Karpas-422 (cell line): Measurements from ENCODE around the gene NEUROG3. TPM values are rescaled to one million over a fixed set of nuclear protein-coding genes. Genes with fewer than 3 reads are reported as not detected.
"Not testable (repeated sequence)": the region's sequence is repeated elsewhere in the genome, so short reads cannot be mapped to it uniquely, and the experiment has no call there.

Source experiments
- DNase-seq: peaks from one replicate; pipeline ENCODE4 v3.0.0-alpha.2; 2015
- H2AFZ ChIP-seq: fragments of 200-600 bp; sonication (generic); 2 replicates; pipeline ENCODE4 v1.6.1; 2014; ENCODE audit warnings: antibody characterized with exemption, low read length, mixed read lengths
- H3K27ac ChIP-seq: fragments of 200-600 bp; sonication (generic); 2 replicates; pipeline ENCODE4 v1.5.1; 2014; ENCODE audit warnings: mild to moderate bottlenecking, low read length, moderate library complexity
- H3K27me3 ChIP-seq: fragments of 200-600 bp; sonication (generic); 2 replicates; pipeline ENCODE4 v1.6.1; 2014; ENCODE audit warnings: low read length, mixed read lengths
- H3K36me3 ChIP-seq: fragments of 200-600 bp; sonication (generic); 2 replicates; pipeline ENCODE4 v1.6.1; 2014; ENCODE audit warnings: low read length, mixed read lengths; ENCODE audit not compliant: insufficient read depth
- H3K4me1 ChIP-seq: fragments of 200-600 bp; sonication (generic); 2 replicates; pipeline ENCODE4 v1.6.1; 2014; ENCODE audit warnings: mild to moderate bottlenecking, low read length, mixed read lengths
- H3K4me2 ChIP-seq: fragments of 200-600 bp; sonication (generic); 2 replicates; pipeline ENCODE4 v1.6.1; 2014; ENCODE audit warnings: low read length, low read depth, mild to moderate bottlenecking; ENCODE audit not compliant: poor library complexity, severe bottlenecking
- H3K4me3 ChIP-seq: fragments of 200-600 bp; sonication (generic); 2 replicates; pipeline ENCODE4 v1.5.1; 2014; ENCODE audit warnings: mild to moderate bottlenecking, antibody characterized with exemption, low read length, mixed read lengths
- H3K79me2 ChIP-seq: fragments of 200-600 bp; sonication (generic); 2 replicates; pipeline ENCODE4 v1.6.1; 2014; ENCODE audit warnings: mild to moderate bottlenecking, low read length, mixed read lengths
- H3K9ac ChIP-seq: fragments of 200-600 bp; sonication (generic); 2 replicates; pipeline ENCODE4 v1.6.0; 2014; ENCODE audit warnings: low read length
- H3K9me2 ChIP-seq: fragments of 200-600 bp; sonication (generic), shearing (Covaris generic); replicated peaks from 2 replicates; pipeline ENCODE4 v1.6.0; 2014; ENCODE audit warnings: mild to moderate bottlenecking, low read length, moderate library complexity; ENCODE audit not compliant: insufficient read depth
- H3K9me3 ChIP-seq: fragments of 300-700, 200-600 bp; sonication (generic); 2 replicates; pipeline ENCODE4 v1.6.1; 2014; ENCODE audit warnings: low read length, mixed read lengths
- H4K20me1 ChIP-seq: fragments of 200-600 bp; sonication (generic); 2 replicates; pipeline ENCODE4 v1.6.1; 2014; ENCODE audit warnings: mild to moderate bottlenecking, antibody characterized with exemption, low read length, low read depth; ENCODE audit not compliant: insufficient read depth
- total RNA-seq: library from RNA; depleted of rRNA; stranded (reverse); fragments of >200 nt; shearing (Covaris generic); gene quantifications from 2 replicates; pipeline ENCODE4 v1.2.3, GENCODE V29; 2014; ENCODE audit warnings: low replicate concordance

NEUROG3 gene
- total RNA-seq, 1 experiment from 2014 or later = not detected

DNA sequence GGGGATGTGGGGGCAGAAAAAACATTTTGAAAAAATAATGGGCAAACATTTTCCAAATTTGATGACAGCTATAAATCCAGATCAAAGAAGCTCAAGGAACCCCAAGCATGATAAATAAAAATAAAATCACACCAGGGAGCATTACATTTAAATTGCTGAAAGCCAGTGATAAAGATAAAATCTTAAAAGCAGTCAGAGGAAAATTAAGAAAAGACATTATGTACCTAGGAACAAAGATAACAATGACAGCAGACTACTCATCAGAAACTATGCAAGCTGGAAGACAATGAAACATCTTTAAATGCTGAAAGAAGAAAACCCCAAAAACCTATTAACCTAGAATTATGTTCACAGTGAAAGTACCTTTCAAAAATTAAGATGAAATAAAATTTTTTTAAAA lies 23.3 kb downstream of the NEUROG3 start:
- H3K9ac ChIP-seq = no peak overlapping the region
- no peaks in the 10 kb centered on the region for H3K27me3 ChIP-seq
- H3K9me3 ChIP-seq = peaks cover 10% of the 10 kb centered on the region; the same call in 1 of the 2 replicates
- no peak overlapping the region for H3K4me3 ChIP-seq
- DNase-seq = no peak
- H3K36me3 ChIP-seq = no peaks in the 10 kb centered on the region
- no peaks in the 10 kb centered on the region for H4K20me1 ChIP-seq
- H2AFZ ChIP-seq = no peak overlapping the region
- H3K79me2 ChIP-seq = no peaks in the 10 kb centered on the region
- H3K4me1 ChIP-seq = peaks cover 4% of the 10 kb centered on the region
- H3K27ac ChIP-seq = no peak overlapping the region
- no peaks in the 10 kb centered on the region for H3K9me2 ChIP-seq
- no peak overlapping the region for H3K4me2 ChIP-seq

DNA sequence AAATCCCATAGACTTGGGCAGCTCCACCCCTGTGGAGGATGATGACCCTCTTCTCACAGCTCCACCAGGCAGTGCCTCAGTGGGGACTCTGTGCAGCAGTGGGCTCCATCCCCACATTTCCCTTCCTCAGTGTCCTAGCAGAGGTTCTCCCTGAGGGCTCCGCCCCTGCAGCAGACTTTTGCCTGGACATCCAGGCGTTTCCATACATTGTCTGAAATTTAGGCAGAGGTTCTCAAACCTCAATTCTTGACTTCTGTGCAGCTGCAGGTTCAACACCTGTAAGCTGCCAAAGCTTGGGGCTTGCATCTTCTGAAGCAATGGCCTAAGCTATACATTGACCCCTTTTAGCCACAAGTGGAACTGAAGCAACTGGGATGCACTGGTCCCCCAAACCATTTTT lies 31.8 kb downstream of the NEUROG3 start:
- Histone ChIP-seq H3K9me3 (peaks cover 5% of the 10 kb centered on the region; the same call in 1 of the 2 replicates), H3K27me3 (no peaks in the 10 kb centered on the region; the same call in 1 of the 2 replicates), H3K4me1 (peaks cover 2% of the 10 kb centered on the region; the same call in 1 of the 2 replicates), H3K4me2 (no peak overlapping the region), H4K20me1 (no peaks in the 10 kb centered on the region), H3K9ac (no peak overlapping the region), H3K79me2 (no peaks in the 10 kb centered on the region), H3K4me3 (no peak overlapping the region), H3K36me3 (no peaks in the 10 kb centered on the region), H3K9me2 (no peaks in the 10 kb centered on the region), H3K27ac (no peak overlapping the region), H2AFZ (no peak overlapping the region)
- DNase-seq = no peak

DNA sequence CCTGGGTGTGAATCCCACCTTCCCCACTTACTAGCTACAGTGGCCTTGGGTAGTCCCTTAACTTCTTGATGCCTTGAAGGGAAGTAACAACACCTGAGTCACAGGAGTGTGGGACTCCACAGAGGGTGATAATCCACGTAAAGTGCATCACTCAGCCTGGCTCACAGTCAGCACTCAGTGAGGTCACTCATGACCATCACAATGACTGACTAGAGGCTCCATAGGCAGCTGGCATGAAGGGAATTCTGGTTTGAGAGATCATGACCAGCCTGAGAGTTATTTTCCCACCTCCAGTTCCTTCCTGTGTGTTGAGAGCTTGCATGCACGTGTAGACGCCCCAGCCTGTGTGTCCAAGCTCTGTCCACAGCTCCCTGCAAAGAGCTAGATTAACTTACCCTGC lies 34.8 kb downstream of the NEUROG3 start:
- H3K27ac ChIP-seq = no peak overlapping the region
- no peaks in the 10 kb centered on the region for H3K79me2 ChIP-seq
- H2AFZ ChIP-seq = no peak overlapping the region
- H4K20me1 ChIP-seq = no peaks in the 10 kb centered on the region
- H3K4me1 ChIP-seq = peaks cover 2% of the 10 kb centered on the region; the same call in 1 of the 2 replicates
- no peak for DNase-seq
- no peaks in the 10 kb centered on the region; the same call in 1 of the 2 replicates for H3K27me3 ChIP-seq
- H3K9me2 ChIP-seq = no peaks in the 10 kb centered on the region
- H3K9ac ChIP-seq = no peak overlapping the region
- H3K9me3 ChIP-seq = peaks cover 5% of the 10 kb centered on the region; the same call in 1 of the 2 replicates
- no peaks in the 10 kb centered on the region for H3K36me3 ChIP-seq
- H3K4me2 ChIP-seq = no peak overlapping the region
- no peak overlapping the region for H3K4me3 ChIP-seq

DNA sequence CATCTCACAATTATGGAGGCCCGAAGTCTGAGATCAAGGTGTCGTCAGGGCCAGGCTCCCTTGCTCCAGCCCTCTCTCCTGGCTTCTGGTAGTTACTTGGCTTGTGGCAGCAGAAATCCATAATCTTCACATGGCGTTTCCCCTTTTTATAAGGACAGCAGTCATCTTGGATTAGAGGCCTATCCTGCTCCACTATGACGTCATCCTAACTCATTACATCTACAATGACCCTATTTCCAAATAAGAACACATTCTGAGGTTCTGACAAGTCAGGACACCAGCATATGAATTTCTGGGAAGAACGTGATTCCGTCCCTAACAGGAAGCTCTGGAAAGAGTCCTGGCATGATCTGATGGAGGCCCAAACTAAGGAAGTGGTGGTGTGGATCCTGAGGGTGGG lies 35.8 kb downstream of the NEUROG3 start:
- H3K9ac ChIP-seq = no peak overlapping the region
- H3K9me2 ChIP-seq = no peaks in the 10 kb centered on the region
- H3K79me2 ChIP-seq = no peaks in the 10 kb centered on the region
- DNase-seq = no peak
- no peak overlapping the region for H3K4me2 ChIP-seq
- no peaks in the 10 kb centered on the region; the same call in 1 of the 2 replicates for H3K27me3 ChIP-seq
- peaks cover 5% of the 10 kb centered on the region; the same call in 1 of the 2 replicates for H3K9me3 ChIP-seq
- H3K4me1 ChIP-seq = peaks cover 2% of the 10 kb centered on the region; the same call in 1 of the 2 replicates
- no peak overlapping the region for H2AFZ ChIP-seq
- H4K20me1 ChIP-seq = no peaks in the 10 kb centered on the region
- no peak overlapping the region for H3K27ac ChIP-seq
- H3K4me3 ChIP-seq = no peak overlapping the region
- no peaks in the 10 kb centered on the region for H3K36me3 ChIP-seq

DNA sequence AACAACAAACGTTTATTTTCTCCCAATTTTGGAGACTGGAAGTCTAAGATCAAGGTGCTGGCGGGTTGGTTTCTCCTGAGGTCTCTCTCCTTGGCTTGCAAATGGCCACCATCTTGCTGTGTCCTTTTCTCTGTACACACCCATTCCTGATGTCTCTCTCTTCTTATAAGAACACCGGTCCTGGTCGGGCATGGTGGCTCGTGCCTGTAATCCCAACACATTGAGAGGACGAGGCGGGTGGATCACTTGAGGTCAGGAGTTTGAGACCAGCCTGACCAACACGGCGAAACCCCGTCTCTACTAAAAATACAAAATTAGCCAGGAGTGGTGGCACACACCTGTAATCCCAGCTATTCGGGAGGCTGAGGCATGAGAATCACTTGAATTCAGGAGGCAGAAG lies 36.7 kb downstream of the NEUROG3 start:
- H3K4me1 ChIP-seq, H3K4me2 ChIP-seq, H3K9me2 ChIP-seq, DNase-seq, H3K27me3 ChIP-seq, H3K4me3 ChIP-seq, H4K20me1 ChIP-seq, H3K9ac ChIP-seq, H3K36me3 ChIP-seq, H3K27ac ChIP-seq, H2AFZ ChIP-seq, H3K9me3 ChIP-seq, H3K79me2 ChIP-seq: not testable (repeated sequence)

DNA sequence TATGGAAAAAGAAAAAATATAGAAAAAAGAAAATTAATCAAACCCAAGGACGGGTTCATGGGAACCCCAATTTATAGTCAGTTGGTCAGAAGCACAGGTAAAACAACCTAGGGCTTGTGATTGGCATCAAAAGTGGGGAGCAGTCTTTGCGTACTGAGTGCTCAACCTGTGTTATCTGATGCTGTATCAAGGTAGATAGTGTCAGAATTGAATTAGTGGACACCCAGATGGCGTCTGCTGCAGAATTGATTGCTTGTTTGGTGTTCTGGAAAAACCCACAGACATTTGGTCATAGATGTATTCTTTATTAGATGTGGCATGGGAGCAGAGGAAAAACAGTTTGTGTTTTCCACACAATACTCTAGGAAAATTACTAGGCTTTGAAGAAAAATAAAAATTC lies 39.6 kb downstream of the NEUROG3 start:
- H3K9me3 ChIP-seq = no peaks in the 10 kb centered on the region
- H3K4me1 ChIP-seq = no peaks in the 10 kb centered on the region
- no peaks in the 10 kb centered on the region for H3K79me2 ChIP-seq
- no peaks in the 10 kb centered on the region for H3K36me3 ChIP-seq
- no peak overlapping the region for H3K9ac ChIP-seq
- no peak overlapping the region for H2AFZ ChIP-seq
- no peak overlapping the region for H3K4me2 ChIP-seq
- H4K20me1 ChIP-seq = no peaks in the 10 kb centered on the region
- DNase-seq = no peak
- no peaks in the 10 kb centered on the region for H3K9me2 ChIP-seq
- no peaks in the 10 kb centered on the region for H3K27me3 ChIP-seq
- no peak overlapping the region for H3K4me3 ChIP-seq
- H3K27ac ChIP-seq = no peak overlapping the region

DNA sequence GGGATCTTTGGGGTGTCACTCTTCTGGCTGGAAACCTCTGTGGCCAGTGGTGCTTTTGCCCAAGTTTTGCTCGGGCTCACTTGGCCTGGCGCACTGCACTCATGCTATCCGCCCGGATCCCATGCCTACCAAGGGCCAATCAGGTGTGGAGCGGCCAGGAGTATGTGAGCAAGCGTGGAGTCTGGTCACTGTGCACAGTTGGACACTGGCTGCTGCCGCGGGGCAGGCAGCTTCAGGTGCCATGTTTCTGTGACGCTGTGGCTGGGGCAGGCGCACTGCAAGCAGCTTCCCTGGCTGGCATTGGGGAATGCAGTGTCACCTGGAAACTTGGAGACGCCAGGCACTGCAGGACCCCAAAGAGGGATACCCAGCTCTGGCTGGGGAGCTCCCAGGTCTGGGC lies 45.3 kb downstream of the NEUROG3 start:
- Histone ChIP-seq H3K9me2 (no peaks in the 10 kb centered on the region), H3K27ac (no peak overlapping the region), H3K9me3 (no peaks in the 10 kb centered on the region), H3K9ac (no peak overlapping the region), H3K4me3 (no peak overlapping the region), H4K20me1 (no peaks in the 10 kb centered on the region), H3K27me3 (no peaks in the 10 kb centered on the region), H3K4me1 (no peaks in the 10 kb centered on the region), H2AFZ (no peak overlapping the region), H3K79me2 (no peaks in the 10 kb centered on the region), H3K4me2 (no peak overlapping the region), H3K36me3 (no peaks in the 10 kb centered on the region)
- DNase-seq = no peak
